Ovary (tissue), 3 donors: ENCODE results near the gene LTBP2.

ENCODE experiments used
- EP300 ChIP-seq: sonication (generic); formaldehyde crosslinking; IDR thresholded peaks from one replicate; pipeline ENCODE4 v1.6.1; 2017; ENCODE audit warnings: antibody characterized with exemption
- TF ChIP-seq, protein P1 (sequence below), 3 donors: fragments of 450-650 bp in 2 of 3; fragments of 200-600 bp in 1 of 3; IDR thresholded peaks; one replicate each; pipeline versions ENCODE4 v1.5.1 to v1.8.0; 2016 to 2022; ENCODE audit warnings: antibody characterized with exemption in 3 of 3, mild to moderate bottlenecking in 1 of 3
- donor health status: DM: no; HTN: no; CAD: no.

DNA sequence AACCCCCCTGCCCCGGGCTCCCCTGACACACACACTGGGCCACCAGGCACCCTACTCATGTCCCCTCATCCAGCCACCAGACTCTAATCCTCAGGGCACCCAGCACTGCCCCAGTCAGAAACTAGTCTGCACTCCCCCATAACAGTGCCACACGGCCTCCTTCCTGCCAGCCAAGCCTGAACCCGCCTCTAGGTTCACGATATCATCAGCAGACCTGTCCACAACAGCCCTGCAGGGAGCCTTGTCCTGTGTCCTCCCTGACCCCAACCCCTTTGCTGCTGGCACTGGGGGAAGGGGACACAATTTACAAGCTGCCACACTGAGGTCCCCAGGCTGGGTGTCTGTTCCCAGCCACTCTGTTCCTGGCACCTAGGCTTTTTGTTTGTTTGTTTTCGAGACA is 33.6 kb downstream of the LTBP2 start:
- TF ChIP-seq, protein P1, sequence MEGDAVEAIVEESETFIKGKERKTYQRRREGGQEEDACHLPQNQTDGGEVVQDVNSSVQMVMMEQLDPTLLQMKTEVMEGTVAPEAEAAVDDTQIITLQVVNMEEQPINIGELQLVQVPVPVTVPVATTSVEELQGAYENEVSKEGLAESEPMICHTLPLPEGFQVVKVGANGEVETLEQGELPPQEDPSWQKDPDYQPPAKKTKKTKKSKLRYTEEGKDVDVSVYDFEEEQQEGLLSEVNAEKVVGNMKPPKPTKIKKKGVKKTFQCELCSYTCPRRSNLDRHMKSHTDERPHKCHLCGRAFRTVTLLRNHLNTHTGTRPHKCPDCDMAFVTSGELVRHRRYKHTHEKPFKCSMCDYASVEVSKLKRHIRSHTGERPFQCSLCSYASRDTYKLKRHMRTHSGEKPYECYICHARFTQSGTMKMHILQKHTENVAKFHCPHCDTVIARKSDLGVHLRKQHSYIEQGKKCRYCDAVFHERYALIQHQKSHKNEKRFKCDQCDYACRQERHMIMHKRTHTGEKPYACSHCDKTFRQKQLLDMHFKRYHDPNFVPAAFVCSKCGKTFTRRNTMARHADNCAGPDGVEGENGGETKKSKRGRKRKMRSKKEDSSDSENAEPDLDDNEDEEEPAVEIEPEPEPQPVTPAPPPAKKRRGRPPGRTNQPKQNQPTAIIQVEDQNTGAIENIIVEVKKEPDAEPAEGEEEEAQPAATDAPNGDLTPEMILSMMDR (IDR thresholded peaks at IDR 0.05), result no peak
- no peak for TF ChIP-seq EP300
